T-cell (primary cell): ENCODE data around the gene CLSTN2. TPM values are rescaled to one million over a fixed set of nuclear protein-coding genes. Genes with fewer than 3 reads are reported as not detected.

Source experiments
- ATAC-seq, 4 experiments: fragments of 200-7000 bp in 3 of 4; fragments of 150-1000 bp in 1 of 4; cut with Tn5 transposase; replicated peaks in 1 of 4; 1 replicate in 3 of 4; 2 replicates in 1 of 4; pipeline ENCODE4 v1.10.0; 2021; ENCODE audit warnings: moderate library complexity in 3 of 4, mild to moderate bottlenecking in 2 of 4, moderate number of reproducible peaks in 1 of 4
- CTCF ChIA-PET, 2 donors: fragments of 300-600 bp; sonication (Branson Sonifier 250); formaldehyde crosslinking; loops; one replicate each; lab custom pipeline; 2022; ENCODE audit warnings: antibody characterized with exemption in 2 of 2; lab: Charles Lee
- POLR2A ChIA-PET, 2 donors: fragments of 300-600 bp; sonication (Branson Sonifier 250); formaldehyde crosslinking; loops; one replicate each; lab custom pipeline; 2022; ENCODE audit warnings: antibody characterized with exemption in 2 of 2; lab: Charles Lee
- DNase-seq, 35 experiments: peaks; one replicate each; pipeline versions ENCODE4 v3.0.0 to v3.0.0-alpha.2; 2013 to 2023
- H3K27ac ChIP-seq: one replicate; pipeline ENCODE4 v1.5.1; 2013; ENCODE audit warnings: low read length
- H3K27me3 ChIP-seq, 2 experiments: replicated peaks in 1 of 2; 1 replicate in 1 of 2; 2 replicates in 1 of 2; pipeline versions ENCODE4 v1.6.1 to v1.7.0; 2013; ENCODE audit warnings: low read length in 1 of 2, mixed read lengths in 1 of 2; ENCODE audit not compliant: control insufficient read depth in 2 of 2, insufficient read depth in 2 of 2; ENCODE audit errors: extremely low read depth in 1 of 2
- H3K36me3 ChIP-seq, 2 donors: 1 replicate in 1 of 2; 2 replicates in 1 of 2; pipeline versions ENCODE4 v1.6.1 to v1.7.0; 2013; ENCODE audit warnings: low read length in 1 of 2; ENCODE audit not compliant: control insufficient read depth in 2 of 2, insufficient read depth in 1 of 2; ENCODE audit errors: extremely low read depth in 1 of 2
- H3K4me1 ChIP-seq, 2 experiments: 1 replicate in 1 of 2; 2 replicates in 1 of 2; pipeline versions ENCODE4 v1.6.1 to v1.7.0; 2013; ENCODE audit warnings: low read length in 2 of 2, mixed read lengths in 1 of 2; ENCODE audit not compliant: insufficient read depth in 2 of 2, control insufficient read depth in 1 of 2; ENCODE audit errors: extremely low read depth in 1 of 2
- H3K4me3 ChIP-seq, 2 donors: 1 replicate in 1 of 2; 2 replicates in 1 of 2; pipeline versions ENCODE4 v1.5.1 to v1.7.0; 2013; ENCODE audit warnings: mild to moderate bottlenecking in 2 of 2, low read length in 1 of 2, moderate library complexity in 1 of 2; ENCODE audit not compliant: control insufficient read depth in 1 of 2; ENCODE audit errors: extremely low read depth in 1 of 2
- H3K9me3 ChIP-seq: 2 replicates; pipeline ENCODE4 v1.7.0; 2013
- H3K27ac Mint-ChIP-seq, 2 donors: one replicate each; pipeline ENCODE4 v1.8.0; 2020 to 2021; ENCODE audit warnings: mild to moderate bottlenecking in 2 of 2, mixed read lengths in 2 of 2
- H3K27me3 Mint-ChIP-seq, 2 donors: one replicate each; pipeline ENCODE4 v1.8.0; 2021 to 2022; ENCODE audit warnings: mixed read lengths in 2 of 2
- H3K36me3 Mint-ChIP-seq: one replicate; pipeline ENCODE4 v1.8.0; 2021; ENCODE audit warnings: mixed read lengths
- H3K4me1 Mint-ChIP-seq, 3 donors: one replicate each; pipeline ENCODE4 v1.8.0; 2020 to 2022; ENCODE audit warnings: mixed read lengths in 3 of 3, mild to moderate bottlenecking in 1 of 3
- H3K4me3 Mint-ChIP-seq, 3 donors: one replicate each; pipeline ENCODE4 v1.8.0; 2020 to 2022; ENCODE audit warnings: mild to moderate bottlenecking in 3 of 3, mixed read lengths in 3 of 3, moderate library complexity in 3 of 3
- H3K9me3 Mint-ChIP-seq, 3 donors: one replicate each; pipeline ENCODE4 v1.8.0; 2020 to 2022; ENCODE audit warnings: mixed read lengths in 3 of 3
- WGBS: methylation state at CpG from one replicate; pipeline ENCODE4 v1.1.5; 2013; ENCODE audit warnings: missing lambda C conversion rate; ENCODE audit not compliant: insufficient coverage; 5-methylcytosine and 5-hydroxymethylcytosine counted together
- total RNA-seq, 35 experiments: library from RNA in 6 of 35; stranded (reverse) in 6 of 35; fragments of 120-200 nt in 1 of 35; gene quantifications; one replicate each; pipeline versions ENCODE4 v1.2.1 to v1.2.4 and lab custom pipeline; 2013 to 2026

Gene CLSTN2
- under 1 TPM in 3 of 5 donors, not detected in 2; under 0.01 to 0.12 (median 0.03) TPM for total RNA-seq
- total RNA-seq (2013): not detected
- 0 to 0.35 (median 0) reads per million in 29 experiments for total RNA-seq (lab: John Stamatoyannopoulos, UW)

- Histone ChIP-seq H3K36me3 (no peaks in the 10 kb centered on the region), H3K4me1 (peaks cover 0 to 8% of the 10 kb centered on the region in 2 experiments), H3K27ac (no peak within 1 kb of the TSS), H3K27me3 (peaks cover 17 to 29% of the 10 kb centered on the region in 2 experiments), H3K4me3 (no peak within 1 kb of the TSS), H3K9me3 (no peaks in the 10 kb centered on the region)
- ATAC-seq (peak in 1 of 4 experiments; percentile 20), DNase-seq (no peak)
- no peak within 1 kb of the TSS for H3K27ac Mint-ChIP-seq
- no peaks in the 10 kb centered on the region for H3K36me3 Mint-ChIP-seq
- peaks cover 0 to 6% (median 6%) of the 10 kb centered on the region in 3 donors for H3K4me1 Mint-ChIP-seq
- CTCF ChIA-PET: no interaction called here
- H3K4me3 Mint-ChIP-seq: peak within 1 kb of the TSS in 1 of 3 donors; percentile 28
- POLR2A ChIA-PET: no interaction called here
- H3K9me3 Mint-ChIP-seq: peaks cover 0 to 3% (median 0%) of the 10 kb centered on the region in 3 donors
- WGBS: 2% methylated on average over 82 of the region's 89 CpGs
- peaks cover 46 to 50% of the 10 kb centered on the region in 2 donors for H3K27me3 Mint-ChIP-seq
Observed at GRCh38 chr3:139935016-139935865, at the start of gene CLSTN2. Gene CLSTN2 (plus strand): TSS chr3:139935185.

GRCh38 chr3:139887431-139887830 is 47.6 kb upstream of the CLSTN2 start:
- Mint-ChIP-seq H3K36me3 (no peaks in the 10 kb centered on the region), H3K4me1 (no peaks in the 10 kb centered on the region), H3K27ac (no peak overlapping the region), H3K27me3 (peaks cover 0 to 3% of the 10 kb centered on the region in 2 donors), H3K4me3 (no peak overlapping the region), H3K9me3 (peaks cover 0 to 5% (median 0%) of the 10 kb centered on the region in 3 donors)
- H3K36me3 ChIP-seq: no peaks in the 10 kb centered on the region
- H3K4me1 ChIP-seq: no peaks in the 10 kb centered on the region
- ChIA-PET POLR2A (no interaction called here), CTCF (no interaction called here)
- no peaks in the 10 kb centered on the region for H3K27me3 ChIP-seq
- H3K4me3 ChIP-seq: no peak overlapping the region
- DNase-seq: no peak
- ATAC-seq: no peak
- H3K9me3 ChIP-seq: no peaks in the 10 kb centered on the region
- no peak overlapping the region for H3K27ac ChIP-seq

GRCh38 chr3:139888561-139889140 is 46.3 kb upstream of the CLSTN2 start:
- H3K4me3 Mint-ChIP-seq: no peak overlapping the region
- H3K4me3 ChIP-seq: no peak overlapping the region
- H3K4me1 ChIP-seq: no peaks in the 10 kb centered on the region
- CTCF ChIA-PET: no interaction called here
- H3K4me1 Mint-ChIP-seq: no peaks in the 10 kb centered on the region
- WGBS: 92% methylated on average over 2 of the region's 2 CpGs
- H3K36me3 ChIP-seq: no peaks in the 10 kb centered on the region
- H3K27ac Mint-ChIP-seq: no peak overlapping the region
- peaks cover 0 to 4% (median 0%) of the 10 kb centered on the region in 3 donors for H3K9me3 Mint-ChIP-seq
- no peak overlapping the region for H3K27ac ChIP-seq
- no peaks in the 10 kb centered on the region for H3K9me3 ChIP-seq
- POLR2A ChIA-PET: no interaction called here
- DNase-seq (no peak), ATAC-seq (no peak)
- H3K36me3 Mint-ChIP-seq: no peaks in the 10 kb centered on the region
- H3K27me3 ChIP-seq: no peaks in the 10 kb centered on the region
- peaks cover 0 to 3% of the 10 kb centered on the region in 2 donors for H3K27me3 Mint-ChIP-seq

GRCh38 chr3:139893267-139893962 is 41.6 kb upstream of the CLSTN2 start:
- no peaks in the 10 kb centered on the region for H3K36me3 Mint-ChIP-seq
- Histone ChIP-seq H3K9me3 (no peaks in the 10 kb centered on the region), H3K27ac (no peak overlapping the region), H3K27me3 (no peaks in the 10 kb centered on the region), H3K4me1 (no peaks in the 10 kb centered on the region), H3K4me3 (no peak overlapping the region), H3K36me3 (no peaks in the 10 kb centered on the region)
- H3K4me3 Mint-ChIP-seq: no peak overlapping the region
- WGBS: 60% methylated on average over 1 of the region's 2 CpGs
- H3K9me3 Mint-ChIP-seq: no peaks in the 10 kb centered on the region
- H3K27ac Mint-ChIP-seq: no peak overlapping the region
- ATAC-seq (no peak), DNase-seq (no peak)
- no peaks in the 10 kb centered on the region for H3K4me1 Mint-ChIP-seq
- ChIA-PET POLR2A (no interaction called here), CTCF (no interaction called here)
- peaks cover 0 to 3% of the 10 kb centered on the region in 2 donors for H3K27me3 Mint-ChIP-seq

GRCh38 chr3:139893963-139894642 is 40.9 kb upstream of the CLSTN2 start:
- H3K27me3 Mint-ChIP-seq: peaks cover 0 to 3% of the 10 kb centered on the region in 2 donors
- no peak overlapping the region for H3K4me3 ChIP-seq
- H3K4me1 ChIP-seq: no peaks in the 10 kb centered on the region
- no peak overlapping the region for H3K27ac ChIP-seq
- H3K9me3 ChIP-seq: no peaks in the 10 kb centered on the region
- no peak overlapping the region for H3K4me3 Mint-ChIP-seq
- H3K27me3 ChIP-seq: no peaks in the 10 kb centered on the region
- H3K4me1 Mint-ChIP-seq: no peaks in the 10 kb centered on the region
- no peaks in the 10 kb centered on the region for H3K36me3 Mint-ChIP-seq
- H3K27ac Mint-ChIP-seq: no peak overlapping the region
- ChIA-PET POLR2A (no interaction called here), CTCF (no interaction called here)
- ATAC-seq: no peak
- no peak for DNase-seq
- H3K9me3 Mint-ChIP-seq: no peaks in the 10 kb centered on the region
- WGBS: 72% methylated on average over 2 of the region's 5 CpGs
- H3K36me3 ChIP-seq: no peaks in the 10 kb centered on the region

DNA sequence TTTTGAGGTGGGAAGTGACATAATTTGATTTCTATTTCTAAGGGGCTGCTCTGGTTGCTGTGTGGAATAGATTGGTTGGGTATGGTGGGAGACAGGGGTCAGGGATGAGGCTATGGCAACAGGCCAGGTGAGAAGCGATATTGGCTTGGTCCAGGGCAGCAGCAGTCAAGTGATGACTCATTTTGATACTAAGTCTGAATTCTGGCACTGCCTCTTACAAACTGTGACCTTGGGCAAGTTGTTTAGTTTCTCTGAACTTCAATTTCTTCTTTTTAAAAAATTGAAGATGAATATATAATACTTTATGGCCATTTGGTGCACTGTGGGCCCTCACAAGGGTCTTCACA is 40.4 kb upstream of the CLSTN2 start:
- H3K9me3 Mint-ChIP-seq: peaks cover 0 to 3% (median 0%) of the 10 kb centered on the region in 3 donors
- no peak overlapping the region for H3K4me3 ChIP-seq

More for the DNA sequence above, 40.4 kb upstream of the CLSTN2 start:
- no peaks in the 10 kb centered on the region for H3K4me1 ChIP-seq
- ChIA-PET CTCF (no interaction called here), POLR2A (no interaction called here)
- Mint-ChIP-seq H3K27me3 (peaks cover 0 to 7% of the 10 kb centered on the region in 2 donors), H3K4me3 (no peak overlapping the region), H3K4me1 (no peaks in the 10 kb centered on the region), H3K36me3 (no peaks in the 10 kb centered on the region), H3K27ac (no peak overlapping the region)
- no peaks in the 10 kb centered on the region for H3K9me3 ChIP-seq
- no peaks in the 10 kb centered on the region for H3K36me3 ChIP-seq
- DNase-seq (no peak), ATAC-seq (no peak)
- H3K27ac ChIP-seq: no peak overlapping the region
- no peaks in the 10 kb centered on the region for H3K27me3 ChIP-seq
- WGBS: 60% methylated on average over 1 of the region's 1 CpG
